ENCODE measurements around the gene MARS1.
"Not testable (repeated sequence)": the region's sequence is repeated elsewhere in the genome, so short reads cannot be mapped to it uniquely, and the experiment has no call there.

MARS1 gene

DNA sequence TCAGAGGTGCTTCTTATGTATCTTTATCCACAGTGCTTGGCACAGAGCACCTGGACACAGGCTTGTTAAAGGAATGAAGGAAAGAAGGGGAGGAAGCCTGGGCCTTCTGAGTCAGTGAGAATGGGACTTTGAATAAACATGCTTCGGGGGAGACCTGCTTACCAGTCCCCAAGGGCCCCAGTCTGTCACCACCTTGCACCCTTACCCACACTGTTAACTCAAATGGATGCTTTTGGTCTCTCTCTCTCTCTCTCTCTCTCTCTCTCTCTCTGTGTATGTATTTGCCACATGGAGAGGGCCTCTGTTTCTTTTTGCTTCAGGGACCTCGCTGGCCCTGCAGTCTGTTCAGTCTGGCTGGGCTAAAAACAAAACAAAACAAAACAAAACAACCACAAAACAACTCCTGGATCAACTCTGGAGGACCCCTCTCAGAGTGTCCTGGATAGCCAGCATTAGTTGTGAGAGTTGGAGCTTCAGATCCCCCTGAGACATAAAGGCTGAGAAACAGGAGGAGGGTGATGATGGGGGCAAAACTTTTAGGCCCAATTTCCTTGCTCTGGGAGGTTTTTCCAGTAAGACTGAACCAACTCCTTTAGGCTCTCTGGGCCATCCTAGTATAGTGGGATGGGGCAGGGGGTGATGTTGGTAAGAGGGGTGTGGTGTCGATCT is 63.9 kb downstream of the MARS1 start:
- DNase-seq (ENCODE audit: low spot score), result no peak

DNA sequence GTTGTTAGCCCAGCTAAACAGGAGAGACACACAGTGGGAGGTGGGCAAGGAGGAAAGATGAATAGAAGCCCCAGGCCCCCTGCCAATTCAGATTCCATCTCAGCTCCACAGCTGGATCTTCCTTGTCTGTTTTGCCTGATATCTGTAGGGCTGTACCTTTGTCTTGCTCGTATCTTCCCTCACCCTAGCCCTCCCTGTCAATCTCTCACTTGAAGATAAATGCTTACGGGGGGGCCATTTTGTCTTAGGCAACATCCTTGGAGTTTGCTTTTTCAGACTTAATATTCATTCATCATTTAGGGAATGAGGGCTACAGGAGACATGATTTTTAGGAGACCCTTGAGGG is 64.4 kb downstream of the MARS1 start:
- DNase-seq (ENCODE audit: low spot score), result no peak

- DNase-seq (ENCODE audit: low spot score), result no peak
These were observed 65.0 kb downstream of the MARS1 start for GRCh38 chr12:57552835-57553313.

- DNase-seq (ENCODE audit: low spot score), result no peak
These were observed 65.7 kb downstream of the MARS1 start for GRCh38 chr12:57553343-57554202.

DNA sequence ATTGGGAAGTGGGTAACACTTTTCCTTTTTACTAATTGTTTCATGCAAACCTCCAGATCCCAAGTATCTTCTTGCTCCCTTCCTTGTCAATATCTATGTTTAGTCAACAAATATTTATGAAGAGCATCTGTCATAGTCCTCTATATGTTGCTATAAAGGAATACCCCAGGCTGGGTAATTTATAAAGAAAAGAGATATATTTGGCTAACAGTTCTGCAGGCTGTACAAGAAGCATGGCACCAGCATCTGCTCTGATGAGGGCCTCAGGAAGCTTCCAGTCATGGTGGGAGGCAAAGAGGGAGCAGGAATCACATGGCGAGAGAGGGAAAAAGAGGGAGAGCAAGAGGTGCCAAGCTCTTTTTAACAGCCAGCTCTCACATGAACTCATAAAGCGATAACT is 66.6 kb downstream of the MARS1 start:
- no peak for DNase-seq (ENCODE audit: low spot score)

DNA sequence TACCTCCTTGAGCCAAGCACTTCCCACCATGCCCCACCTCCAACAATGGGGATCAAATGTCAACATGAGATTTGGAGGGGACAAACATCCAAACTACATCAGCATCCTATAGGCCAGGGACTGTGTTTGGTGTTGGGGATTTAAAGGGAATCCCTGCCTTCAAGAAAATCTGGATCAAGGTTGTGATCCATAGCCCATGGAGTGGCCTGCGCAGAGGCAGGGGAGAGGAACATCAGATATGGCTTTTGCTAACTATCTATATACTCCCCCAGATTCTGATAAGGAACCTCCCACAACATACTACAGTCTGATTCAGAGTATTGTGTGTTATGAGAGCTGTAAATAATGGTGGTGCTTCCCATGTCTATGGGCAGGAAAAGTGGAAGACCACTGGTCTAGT is 67.0 kb downstream of the MARS1 start:
- no peak for DNase-seq (ENCODE audit: low spot score)

- no peak for DNase-seq (ENCODE audit: low spot score)
These were observed 71.0 kb downstream of the MARS1 start for GRCh38 chr12:57558864-57559263.

DNA sequence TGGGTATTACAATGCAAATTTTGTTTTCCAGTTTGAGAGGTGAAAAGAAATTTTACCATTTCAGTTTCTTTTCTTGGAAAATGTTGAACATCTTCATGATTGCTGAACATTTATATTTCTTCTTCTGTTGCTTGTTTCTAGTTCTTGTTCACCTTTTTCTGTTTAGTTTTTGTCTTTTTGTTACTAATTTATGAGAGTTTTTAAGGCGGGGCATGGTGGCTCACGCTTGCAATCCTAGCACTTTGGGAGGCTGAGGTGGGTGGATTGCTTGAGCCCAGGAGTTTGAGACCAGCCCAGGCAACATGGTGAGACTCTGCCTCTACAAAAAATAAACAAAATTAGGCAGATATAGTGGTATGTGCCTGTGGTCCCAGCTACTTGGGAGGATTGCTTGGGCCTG is 72.6 kb downstream of the MARS1 start:
- DNase-seq (ENCODE audit: low spot score), result no peak

GRCh38 chr12:57561117-57561516 is 73.2 kb downstream of the MARS1 start:
- not testable (repeated sequence) for DNase-seq (ENCODE audit: low spot score)

GRCh38 chr12:57563358-57563757 is 75.5 kb downstream of the MARS1 start:
- no peak for DNase-seq (ENCODE audit: low spot score)

DNA sequence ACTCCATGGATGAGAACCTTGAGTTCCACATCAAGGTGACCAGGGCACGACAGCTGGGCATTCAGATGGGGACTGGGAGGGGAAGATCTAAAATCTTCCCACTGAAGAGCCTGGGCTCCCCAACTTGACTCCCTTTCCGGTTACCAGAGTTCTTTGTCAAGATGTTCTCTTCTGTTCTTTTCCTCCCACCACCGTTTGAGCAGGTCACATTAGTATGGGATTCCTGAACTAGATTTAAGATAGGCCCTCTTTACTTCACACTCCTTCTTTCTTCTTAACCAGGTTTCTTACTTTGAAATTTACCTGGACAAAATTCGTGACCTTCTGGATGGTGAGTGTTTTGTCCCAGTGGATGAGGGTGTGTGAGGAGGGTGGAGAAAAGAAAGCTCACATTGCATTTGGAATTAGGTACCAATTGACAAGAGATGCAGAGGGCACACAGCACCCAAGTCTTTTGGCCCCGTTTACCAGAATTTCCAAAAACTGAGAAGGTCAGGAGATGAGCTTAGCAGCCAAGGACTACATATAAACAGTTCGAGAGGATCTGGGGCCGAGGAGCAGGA is 76.4 kb downstream of the MARS1 start:
- DNase-seq (ENCODE audit: low spot score), result no peak

Data from CD4-positive, alpha-beta T cell treated with Interleukin-6 at 100 ng/mL for 8 hours (primary cell).